Endodermal cell (in vitro differentiated cells): ENCODE data around the gene HOXA11. TPM values are rescaled to one million over a fixed set of nuclear protein-coding genes. Genes with fewer than 3 reads are reported as not detected.
A peak's percentile ranks its signal among the peaks of the same experiment; 100 is the strongest.

Experiments
- DNase-seq: peaks from one replicate; pipeline ENCODE4 v3.0.0-alpha.2; 2017
- H3K27ac ChIP-seq: 2 replicates; pipeline ENCODE4 v1.5.1; 2013; ENCODE audit warnings: mild to moderate bottlenecking, low read depth, low read length, moderate library complexity
- H3K27me3 ChIP-seq: 2 replicates; pipeline ENCODE4 v1.6.1; 2013; ENCODE audit warnings: mild to moderate bottlenecking, low read length, moderate library complexity; ENCODE audit not compliant: insufficient read depth, control insufficient read depth, poor library complexity, severe bottlenecking
- H3K36me3 ChIP-seq: 2 replicates; pipeline ENCODE4 v1.7.0; 2013; ENCODE audit warnings: mild to moderate bottlenecking, low read length, moderate library complexity; ENCODE audit not compliant: control insufficient read depth, insufficient read depth
- H3K4me1 ChIP-seq: one replicate; pipeline ENCODE4 v1.7.0; 2013; ENCODE audit warnings: low read length; ENCODE audit not compliant: control insufficient read depth, insufficient read depth
- H3K4me3 ChIP-seq: 2 replicates; pipeline ENCODE4 v1.5.1; 2013; ENCODE audit warnings: mild to moderate bottlenecking, low read length, moderate library complexity
- H3K9ac ChIP-seq: 2 replicates; pipeline ENCODE4 v1.6.1; 2013; ENCODE audit warnings: mild to moderate bottlenecking, low read length, moderate library complexity; ENCODE audit not compliant: poor library complexity, severe bottlenecking; ENCODE audit errors: extremely low read depth
- H3K9me3 ChIP-seq: 2 replicates; pipeline ENCODE4 v1.6.1; 2013; ENCODE audit warnings: mild to moderate bottlenecking, low read length, moderate library complexity; ENCODE audit not compliant: control insufficient read depth
- H3K27ac Mint-ChIP-seq: 2 replicates; pipeline ENCODE4 v1.8.0; 2020; ENCODE audit warnings: mixed read lengths
- H3K27me3 Mint-ChIP-seq: 2 replicates; pipeline ENCODE4 v1.8.0; 2021; ENCODE audit warnings: mild to moderate bottlenecking, mixed read lengths; ENCODE audit not compliant: insufficient read depth
- H3K36me3 Mint-ChIP-seq: 2 replicates; pipeline ENCODE4 v1.8.0; 2020; ENCODE audit warnings: low read depth, mixed read lengths
- H3K4me1 Mint-ChIP-seq: 2 replicates; pipeline ENCODE4 v1.8.0; 2020; ENCODE audit warnings: mixed read lengths
- H3K4me3 Mint-ChIP-seq: 2 replicates; pipeline ENCODE4 v1.8.0; 2020; ENCODE audit warnings: mild to moderate bottlenecking, moderate library complexity, mixed read lengths
- H3K9me3 Mint-ChIP-seq: 2 replicates; pipeline ENCODE4 v1.8.0; 2020; ENCODE audit warnings: mild to moderate bottlenecking, mixed read lengths
- CTCF ChIP-seq: fragments of 200-600 bp; sonication (generic); conservative IDR thresholded peaks from 2 replicates; pipeline ENCODE4 v1.5.0; 2021; ENCODE audit warnings: antibody characterized with exemption, mild to moderate bottlenecking
- WGBS, 2 experiments: methylation state at CpG; one replicate each; pipeline versions ENCODE4 v1.1.5 to v1.1.7; 2013; ENCODE audit warnings: missing lambda C conversion rate in 2 of 2, mixed read lengths in 1 of 2; ENCODE audit not compliant: insufficient coverage in 1 of 2, insufficient read length in 1 of 2; 5-methylcytosine and 5-hydroxymethylcytosine counted together
- total RNA-seq, 2 donors: library from RNA; stranded (reverse); fragmentation: NEBNext Ultra II Directional in 1 of 2; extraction: Animal tissue kit (Norgen Biotek cat#: 25700) in 1 of 2; gene quantifications; 2 replicates in 1 of 2; 3 replicates in 1 of 2; pipeline ENCODE4 v1.2.1, GENCODE V29; 2021

Gene HOXA11
- total RNA-seq, 2 donors from 2014 or later = not detected

- Histone ChIP-seq H3K4me1 (peaks cover 4% of the 10 kb centered on the region), H3K36me3 (no peaks in the 10 kb centered on the region), H3K27ac (no peak overlapping the region), H3K9me3 (no peaks in the 10 kb centered on the region), H3K27me3 (peaks cover 100% of the 10 kb centered on the region), H3K9ac (no peak overlapping the region), H3K4me3 (peak overlapping the region; percentile 1)
- Mint-ChIP-seq H3K4me3 (peak overlapping the region; percentile 30), H3K4me1 (peaks cover 12% of the 10 kb centered on the region), H3K36me3 (no peaks in the 10 kb centered on the region), H3K27me3 (peaks cover 100% of the 10 kb centered on the region), H3K9me3 (no peaks in the 10 kb centered on the region), H3K27ac (no peak overlapping the region)
- peak; percentile 68 for DNase-seq
- WGBS, 2 experiments = 1 to 3% methylated on average over 28 to 52 of the region's 52 CpGs
- no peak for TF ChIP-seq CTCF
Observed at GRCh38 chr7:27205325-27206280, 20.6 kb upstream of the HOXA11 start.

GRCh38 chr7:27204851-27205322, 19.9 kb upstream of the HOXA11 start:
- H3K9ac ChIP-seq = no peak overlapping the region
- Mint-ChIP-seq H3K9me3 (no peaks in the 10 kb centered on the region), H3K27me3 (peaks cover 98% of the 10 kb centered on the region), H3K27ac (no peak overlapping the region), H3K36me3 (no peaks in the 10 kb centered on the region), H3K4me3 (peak overlapping the region; percentile 30), H3K4me1 (peaks cover 13% of the 10 kb centered on the region)
- peak overlapping the region; percentile 1 for H3K4me3 ChIP-seq
- H3K36me3 ChIP-seq = no peaks in the 10 kb centered on the region
- no peak for TF ChIP-seq CTCF
- H3K9me3 ChIP-seq = no peaks in the 10 kb centered on the region
- H3K27ac ChIP-seq = no peak overlapping the region
- peak; percentile 77 for DNase-seq
- 0 to 4% methylated on average over 12 to 41 of the region's 41 CpGs for WGBS, 2 experiments
- peaks cover 4% of the 10 kb centered on the region for H3K4me1 ChIP-seq
- H3K27me3 ChIP-seq = peaks cover 100% of the 10 kb centered on the region

GRCh38 chr7:27203964-27204594, 19.0 kb upstream of the HOXA11 start:
- Histone ChIP-seq H3K9ac (no peak overlapping the region), H3K27me3 (peaks cover 97% of the 10 kb centered on the region), H3K4me3 (no peak overlapping the region), H3K27ac (no peak overlapping the region), H3K9me3 (no peaks in the 10 kb centered on the region), H3K4me1 (peaks cover 4% of the 10 kb centered on the region), H3K36me3 (no peaks in the 10 kb centered on the region)
- no peak for TF ChIP-seq CTCF
- H3K9me3 Mint-ChIP-seq = no peaks in the 10 kb centered on the region
- no peak overlapping the region for H3K4me3 Mint-ChIP-seq
- H3K36me3 Mint-ChIP-seq = no peaks in the 10 kb centered on the region
- H3K27ac Mint-ChIP-seq = no peak overlapping the region
- no peak for DNase-seq
- H3K4me1 Mint-ChIP-seq = peaks cover 13% of the 10 kb centered on the region
- peaks cover 95% of the 10 kb centered on the region for H3K27me3 Mint-ChIP-seq
- WGBS, 2 experiments = 7 to 17% methylated on average over 4 of the region's 4 CpGs
